Nephron (organoid): ENCODE data around the gene ZNF512.

Experiments
- H3K27ac Mint-ChIP-seq, 3 experiments: 2 replicates each; pipeline ENCODE4 v1.8.0; 2020; ENCODE audit warnings: mixed read lengths in 3 of 3, mild to moderate bottlenecking in 2 of 3, moderate library complexity in 1 of 3
- H3K27me3 Mint-ChIP-seq: 2 replicates; pipeline ENCODE4 v1.8.0; 2021; ENCODE audit warnings: low read depth, mild to moderate bottlenecking, moderate library complexity, mixed read lengths
- H3K36me3 Mint-ChIP-seq: 2 replicates; pipeline ENCODE4 v1.8.0; 2020; ENCODE audit warnings: low read depth, mixed read lengths
- H3K4me1 Mint-ChIP-seq: 2 replicates; pipeline ENCODE4 v1.8.0; 2020; ENCODE audit warnings: mixed read lengths
- H3K4me3 Mint-ChIP-seq, 3 experiments: 2 replicates each; pipeline ENCODE4 v1.8.0; 2020; ENCODE audit warnings: mild to moderate bottlenecking in 3 of 3, mixed read lengths in 3 of 3, moderate library complexity in 2 of 3
- H3K9me3 Mint-ChIP-seq: 2 replicates; pipeline ENCODE4 v1.8.0; 2020; ENCODE audit warnings: mixed read lengths
- CTCF ChIP-seq, 3 experiments: fragments of 200-600 bp; sonication (generic); IDR thresholded peaks; one replicate each; pipeline ENCODE4 v1.5.0; 2021; ENCODE audit warnings: antibody characterized with exemption in 3 of 3; ENCODE audit not compliant: unreplicated experiment in 3 of 3

ZNF512 gene

GRCh38 chr2:27566628-27567027 lies 16.2 kb upstream of the ZNF512 start:
- no peaks in the 10 kb centered on the region for H3K4me1 Mint-ChIP-seq
- peaks cover 19% of the 10 kb centered on the region for H3K27me3 Mint-ChIP-seq
- H3K27ac Mint-ChIP-seq, result no peak overlapping the region
- no peaks in the 10 kb centered on the region for H3K36me3 Mint-ChIP-seq
- no peak overlapping the region for H3K4me3 Mint-ChIP-seq
- H3K9me3 Mint-ChIP-seq, result peaks cover 22% of the 10 kb centered on the region
- no peak for TF ChIP-seq CTCF (IDR thresholded peaks at IDR 0.05; ENCODE audit: unreplicated experiment in 3 of 3)

DNA sequence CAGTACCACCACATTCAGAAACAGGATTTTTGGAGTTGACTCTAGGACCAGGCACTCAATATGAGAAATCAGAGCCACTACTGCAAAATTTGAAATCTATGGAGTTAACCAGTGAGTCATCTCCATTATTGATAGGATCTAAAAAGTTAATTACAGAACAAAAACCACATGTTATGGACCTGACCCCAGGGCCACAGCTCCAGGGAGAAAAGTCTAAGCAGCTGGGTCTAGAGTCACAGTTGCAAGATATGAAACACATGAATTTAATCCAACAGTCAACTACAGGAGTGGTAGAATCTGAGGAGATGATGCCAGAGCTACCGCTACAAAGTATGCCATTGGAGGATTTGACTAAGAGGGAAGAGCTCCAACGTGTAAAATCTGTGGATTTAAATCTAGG lies 13.4 kb upstream of the ZNF512 start:
- Mint-ChIP-seq H3K27me3 (peaks cover 19% of the 10 kb centered on the region), H3K4me3 (no peak overlapping the region), H3K27ac (no peak overlapping the region), H3K9me3 (peaks cover 37% of the 10 kb centered on the region), H3K4me1 (no peaks in the 10 kb centered on the region), H3K36me3 (peaks cover 1% of the 10 kb centered on the region)
- TF ChIP-seq CTCF (IDR thresholded peaks at IDR 0.05; ENCODE audit: unreplicated experiment in 3 of 3), result no peak

GRCh38 chr2:27571197-27571596 lies 11.6 kb upstream of the ZNF512 start:
- TF ChIP-seq CTCF (IDR thresholded peaks at IDR 0.05; ENCODE audit: unreplicated experiment in 3 of 3), result no peak
- Mint-ChIP-seq H3K36me3 (peaks cover 3% of the 10 kb centered on the region), H3K27me3 (peaks cover 13% of the 10 kb centered on the region), H3K9me3 (peaks cover 48% of the 10 kb centered on the region), H3K4me1 (no peaks in the 10 kb centered on the region), H3K27ac (no peak overlapping the region), H3K4me3 (no peak overlapping the region)

DNA sequence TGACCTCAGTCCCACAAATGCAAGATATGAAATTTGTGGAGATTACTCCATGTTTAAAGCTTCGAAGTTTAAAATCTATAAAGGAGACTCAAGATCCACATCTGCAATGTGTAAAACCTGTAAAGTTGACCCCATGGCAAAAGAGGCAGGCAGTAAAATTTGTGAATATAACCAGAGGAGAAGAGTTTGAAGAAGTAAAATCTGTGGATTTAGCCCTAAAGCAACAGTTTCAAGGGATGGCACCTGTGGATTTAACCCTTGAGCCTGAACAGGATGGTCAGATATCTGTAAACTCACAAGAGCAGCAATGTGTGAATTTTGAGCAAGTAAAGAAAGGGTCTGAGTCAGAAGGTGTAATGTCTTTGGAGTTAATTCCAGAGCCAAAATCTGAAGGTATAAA lies 11.2 kb upstream of the ZNF512 start:
- no peak overlapping the region for H3K4me3 Mint-ChIP-seq
- H3K36me3 Mint-ChIP-seq, result peaks cover 3% of the 10 kb centered on the region
- no peak overlapping the region for H3K27ac Mint-ChIP-seq
- no peak for TF ChIP-seq CTCF (IDR thresholded peaks at IDR 0.05; ENCODE audit: unreplicated experiment in 3 of 3)
- peaks cover 8% of the 10 kb centered on the region for H3K27me3 Mint-ChIP-seq
- H3K4me1 Mint-ChIP-seq, result no peaks in the 10 kb centered on the region
- peaks cover 50% of the 10 kb centered on the region for H3K9me3 Mint-ChIP-seq

DNA sequence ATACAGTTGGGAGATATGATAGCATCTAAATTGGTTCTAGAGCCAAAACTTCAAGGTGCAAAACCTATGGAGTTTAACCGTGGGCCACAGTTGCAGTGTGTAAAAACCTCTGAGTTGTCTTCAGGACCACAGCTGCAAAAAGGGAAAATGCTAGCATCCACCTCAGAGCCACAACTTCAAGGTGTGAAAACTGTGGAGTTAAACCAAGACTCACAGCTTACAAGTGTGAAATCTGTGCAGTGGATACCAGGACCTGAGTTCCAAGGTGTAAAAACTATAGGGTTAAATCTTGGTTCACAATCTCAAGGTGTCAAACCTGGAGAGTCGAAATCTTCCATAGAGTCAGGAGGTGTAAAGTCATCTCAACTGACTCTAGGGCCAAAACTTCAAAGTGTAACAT lies 10.4 kb upstream of the ZNF512 start:
- no peak overlapping the region for H3K4me3 Mint-ChIP-seq
- H3K27ac Mint-ChIP-seq, result no peak overlapping the region
- H3K9me3 Mint-ChIP-seq, result peaks cover 55% of the 10 kb centered on the region
- no peaks in the 10 kb centered on the region for H3K4me1 Mint-ChIP-seq
- peaks cover 7% of the 10 kb centered on the region for H3K36me3 Mint-ChIP-seq
- H3K27me3 Mint-ChIP-seq, result peaks cover 4% of the 10 kb centered on the region
- TF ChIP-seq CTCF (IDR thresholded peaks at IDR 0.05; ENCODE audit: unreplicated experiment in 3 of 3), result no peak

- H3K4me1 Mint-ChIP-seq, result no peaks in the 10 kb centered on the region
- no peak overlapping the region for H3K27ac Mint-ChIP-seq
- H3K4me3 Mint-ChIP-seq, result no peak overlapping the region
- H3K36me3 Mint-ChIP-seq, result peaks cover 11% of the 10 kb centered on the region
- no peak for TF ChIP-seq CTCF (IDR thresholded peaks at IDR 0.05; ENCODE audit: unreplicated experiment in 3 of 3)
- peaks cover 4% of the 10 kb centered on the region for H3K27me3 Mint-ChIP-seq
- peaks cover 59% of the 10 kb centered on the region for H3K9me3 Mint-ChIP-seq
These were observed 9.8 kb upstream of the ZNF512 start for GRCh38 chr2:27572998-27573429.
